PC-3 (cell line): ENCODE data around the gene DGKB. TPM values are rescaled to one million over a fixed set of nuclear protein-coding genes. Genes with fewer than 3 reads are reported as not detected.

Experiments
- ATAC-seq: fragments of 200-7000 bp; cut with Tn5 transposase; 2 replicates; pipeline ENCODE4 v1.9.1; 2020; ENCODE audit warnings: mild to moderate bottlenecking, moderate library complexity
- BruUV-seq: library from RNA; stranded (reverse); fragments of 400-500 nt; replicated peaks from 2 replicates; lab custom pipeline; 2021; lab: Mats Ljungman, UMichigan
- CTCF ChIA-PET: fragments of 300-600 bp; sonication (Branson Sonifier 250); formaldehyde crosslinking; loops from one replicate; lab custom pipeline; 2022; ENCODE audit warnings: antibody characterized with exemption; lab: Charles Lee
- POLR2A ChIA-PET: fragments of 300-600 bp; sonication (Branson Sonifier 250); formaldehyde crosslinking; loops from one replicate; lab custom pipeline; 2022; ENCODE audit warnings: antibody characterized with exemption; ENCODE audit not compliant: unreplicated experiment; lab: Charles Lee
- DNase-seq: peaks from one replicate; pipeline ENCODE4 v3.0.0-alpha.2; 2015
- H2AFZ ChIP-seq: fragments of 300-600 bp; sonication (generic); 2 replicates; pipeline ENCODE4 v1.6.0; 2016; ENCODE audit warnings: antibody characterized with exemption, low read length
- H3F3A ChIP-seq: fragments of 300-600 bp; sonication (generic); one replicate; pipeline ENCODE4 v1.6.0; 2017; ENCODE audit warnings: antibody characterized with exemption, low read length, control low read depth, mild to moderate bottlenecking; ENCODE audit not compliant: unreplicated experiment
- H3K27ac ChIP-seq: fragments of 300-600 bp; sonication (generic); 2 replicates; pipeline ENCODE4 v1.5.1; 2016; ENCODE audit warnings: mild to moderate bottlenecking, low read length
- H3K27me3 ChIP-seq: fragments of 300-600 bp; sonication (generic); 2 replicates; pipeline ENCODE4 v1.6.1; 2016; ENCODE audit warnings: low read length, mixed read lengths
- H3K36me3 ChIP-seq: fragments of 300-600 bp; sonication (generic); 2 replicates; pipeline ENCODE4 v1.6.1; 2016; ENCODE audit warnings: low read depth, mixed run types, low read length, mixed read lengths
- H3K4me1 ChIP-seq: fragments of 300-600 bp; sonication (generic); 2 replicates; pipeline ENCODE4 v1.5.1; 2016; ENCODE audit warnings: low read length; ENCODE audit not compliant: insufficient read depth
- H3K4me2 ChIP-seq: fragments of 300-600 bp; sonication (generic); 2 replicates; pipeline ENCODE4 v1.6.0; 2016; ENCODE audit warnings: low read length
- H3K4me3 ChIP-seq: fragments of 300-600 bp; sonication (generic); 2 replicates; pipeline ENCODE4 v1.5.1; 2016; ENCODE audit warnings: mild to moderate bottlenecking, low read length, mixed read lengths
- H3K79me2 ChIP-seq: fragments of 300-600 bp; sonication (generic); 2 replicates; pipeline ENCODE4 v1.6.1; 2017; ENCODE audit warnings: low read length, mixed read lengths
- H3K9ac ChIP-seq: fragments of 300-600 bp; sonication (generic); 2 replicates; pipeline ENCODE4 v1.6.0; 2016; ENCODE audit warnings: mild to moderate bottlenecking, low read length
- H3K9me2 ChIP-seq: fragments of 300-600 bp; sonication (generic); replicated peaks from 2 replicates; pipeline ENCODE4 v1.6.1; 2016; ENCODE audit warnings: mixed run types, low read length, mixed read lengths
- H3K9me3 ChIP-seq: fragments of 300-600 bp; sonication (generic); 2 replicates; pipeline ENCODE4 v1.6.1; 2016; ENCODE audit warnings: low read length, mixed read lengths
- H4K20me1 ChIP-seq: fragments of 300-600 bp; sonication (generic); 2 replicates; pipeline ENCODE4 v1.6.1; 2016; ENCODE audit warnings: low read length, mixed read lengths
- CTCF ChIP-seq: fragments of 300-600 bp; sonication (generic); conservative IDR thresholded peaks from 2 replicates; pipeline ENCODE4 v1.5.1; 2017; ENCODE audit warnings: antibody characterized with exemption, low read depth, mild to moderate bottlenecking, low read length
- EZH2 ChIP-seq: fragments of 300-600 bp; sonication (generic); IDR thresholded peaks from one replicate; pipeline ENCODE4 v1.6.1; 2017; ENCODE audit warnings: antibody characterized with exemption, mild to moderate bottlenecking, low read length; ENCODE audit not compliant: unreplicated experiment
- EZH2phosphoT487 ChIP-seq: fragments of 300-600 bp; sonication (generic); IDR thresholded peaks from 2 replicates; pipeline ENCODE4 v1.6.1; 2018; ENCODE audit warnings: mild to moderate bottlenecking, antibody characterized with exemption, low read length, borderline replicate concordance
- intact Hi-C: fragments of 100-400 bp; cut with micrococcal nuclease; formaldehyde crosslinking; loops from 2 replicates; pipeline ENCODE4 v1.9.0; 2023
- total RNA-seq: library from RNA; depleted of rRNA; stranded (reverse); fragments of >200 nt; gene quantifications from 2 replicates; pipeline ENCODE4 v1.2.3, GENCODE V29; 2014

Gene DGKB
- total RNA-seq, 1 experiment from 2014 or later = 0.15 TPM

- Histone ChIP-seq H3K4me3 (no peak overlapping the region), H3K9me3 (no peaks in the 10 kb centered on the region), H3K27ac (no peak overlapping the region), H3K9me2 (no peaks in the 10 kb centered on the region), H3K4me2 (no peak overlapping the region), H3K4me1 (0 out of 2 replicates have a peak, but pooled peaks cover 5% of the 10 kb centered on the region), H3F3A (no peaks in the 10 kb centered on the region), H3K27me3 (no peaks in the 10 kb centered on the region), H3K79me2 (no peaks in the 10 kb centered on the region), H4K20me1 (no peaks in the 10 kb centered on the region), H2AFZ (no peak overlapping the region), H3K9ac (no peak overlapping the region), H3K36me3 (no peaks in the 10 kb centered on the region)
- ChIA-PET POLR2A (no interaction called here), CTCF (no interaction called here)
- DNase-seq = no peak
- TF ChIP-seq CTCF = no peak
- no peak for TF ChIP-seq EZH2phosphoT487
- TF ChIP-seq EZH2 = no peak
- intact Hi-C loops = no loop called here
- BruUV-seq = no TSS peak
- ATAC-seq = no peak
These were observed 225.7 kb downstream of the DGKB start for GRCh38 chr7:14676896-14677295.

GRCh38 chr7:14673202-14673601 is 229.3 kb downstream of the DGKB start:
- no peak overlapping the region for H3K27ac ChIP-seq
- TF ChIP-seq EZH2 (no peak), EZH2phosphoT487 (no peak), CTCF (no peak)
- no peak for DNase-seq
- no peaks in the 10 kb centered on the region for H3F3A ChIP-seq
- intact Hi-C loops = no loop called here
- H3K4me3 ChIP-seq = no peak overlapping the region
- H3K27me3 ChIP-seq = no peaks in the 10 kb centered on the region
- H3K4me2 ChIP-seq = no peak overlapping the region
- ATAC-seq = no peak
- no peaks in the 10 kb centered on the region for H4K20me1 ChIP-seq
- no peaks in the 10 kb centered on the region for H3K4me1 ChIP-seq
- no peaks in the 10 kb centered on the region for H3K79me2 ChIP-seq
- BruUV-seq = no TSS peak
- H3K9me3 ChIP-seq = no peaks in the 10 kb centered on the region
- H2AFZ ChIP-seq = no peak overlapping the region
- CTCF ChIA-PET = no interaction called here
- no peaks in the 10 kb centered on the region for H3K9me2 ChIP-seq
- POLR2A ChIA-PET = no interaction called here
- H3K9ac ChIP-seq = no peak overlapping the region
- H3K36me3 ChIP-seq = no peaks in the 10 kb centered on the region

- DNase-seq = no peak
- ChIA-PET CTCF (no interaction called here), POLR2A (no interaction called here)
- H3K9me2 ChIP-seq = no peaks in the 10 kb centered on the region
- no peaks in the 10 kb centered on the region for H3K79me2 ChIP-seq
- H3K9me3 ChIP-seq = no peaks in the 10 kb centered on the region
- intact Hi-C loops = no loop called here
- no peaks in the 10 kb centered on the region for H3K27me3 ChIP-seq
- H3K27ac ChIP-seq = no peak overlapping the region
- no peak overlapping the region for H3K9ac ChIP-seq
- no peak for ATAC-seq
- no peaks in the 10 kb centered on the region for H3K4me1 ChIP-seq
- no peaks in the 10 kb centered on the region for H4K20me1 ChIP-seq
- TF ChIP-seq CTCF = no peak
- no peak for TF ChIP-seq EZH2phosphoT487
- TF ChIP-seq EZH2 = no peak
- no peak overlapping the region for H2AFZ ChIP-seq
- no TSS peak for BruUV-seq
- H3F3A ChIP-seq = no peaks in the 10 kb centered on the region
- no peaks in the 10 kb centered on the region for H3K36me3 ChIP-seq
- H3K4me3 ChIP-seq = no peak overlapping the region
- no peak overlapping the region for H3K4me2 ChIP-seq
These were observed 235.6 kb downstream of the DGKB start for GRCh38 chr7:14666913-14667312.
